OCI-M2 (cell line): ENCODE measurements around the gene MOG.
"Not testable (repeated sequence)": the region's sequence is repeated elsewhere in the genome, so short reads cannot be mapped to it uniquely, and the experiment has no call there.

Source experiments
- DNase-seq: peaks from one replicate; lab custom pipeline; 2025; ENCODE audit not compliant: unreplicated experiment; lab: John Stamatoyannopoulos, UW

Gene MOG

GRCh38 chr6:29637247-29637646 lies 19.6 kb upstream of the MOG start:
- DNase-seq: no peak

- no peak for DNase-seq
These were observed 15.3 kb upstream of the MOG start for GRCh38 chr6:29641430-29642148.

GRCh38 chr6:29647927-29648642 lies 8.8 kb upstream of the MOG start:
- no peak for DNase-seq

GRCh38 chr6:29649701-29650673 lies 6.9 kb upstream of the MOG start:
- DNase-seq: peak; percentile 90

- DNase-seq: no peak
These were observed 5.3 kb upstream of the MOG start for GRCh38 chr6:29651413-29652197.

GRCh38 chr6:29652198-29652584 lies 4.7 kb upstream of the MOG start:
- no peak for DNase-seq

GRCh38 chr6:29653452-29654038 lies 3.3 kb upstream of the MOG start:
- no peak for DNase-seq

GRCh38 chr6:29655658-29656057 lies 1.2 kb upstream of the MOG start:
- DNase-seq: no peak

GRCh38 chr6:29656157-29656556 lies 735 bp upstream of the MOG start:
- no peak for DNase-seq

GRCh38 chr6:29661071-29661470 lies 4.2 kb downstream of the MOG start:
- no peak for DNase-seq

GRCh38 chr6:29661502-29662141 lies 4.7 kb downstream of the MOG start:
- DNase-seq: not testable (repeated sequence)

- DNase-seq: no peak
These were observed 6.6 kb downstream of the MOG start for GRCh38 chr6:29663300-29664042.

GRCh38 chr6:29665942-29666825 lies 9.3 kb downstream of the MOG start:
- no peak for DNase-seq

GRCh38 chr6:29666826-29667130 lies 9.9 kb downstream of the MOG start:
- DNase-seq: no peak

GRCh38 chr6:29667158-29667557 lies 10.3 kb downstream of the MOG start:
- no peak for DNase-seq

- DNase-seq: no peak
These were observed 14.1 kb downstream of the MOG start for GRCh38 chr6:29671026-29671425.

GRCh38 chr6:29672116-29672515 lies 15.2 kb downstream of the MOG start:
- DNase-seq: not testable (repeated sequence)

GRCh38 chr6:29673161-29673560 lies 16.3 kb downstream of the MOG start:
- no peak for DNase-seq
